NB4 (cell line): ENCODE data around the gene PDZRN4.

Experiments
- DNase-seq: peaks from one replicate; pipeline ENCODE4 v3.0.0; 2010; ENCODE audit warnings: low read depth
- H3K4me3 ChIP-seq: one replicate; pipeline ENCODE4 v1.5.1; 2011; ENCODE audit warnings: mild to moderate bottlenecking, low read depth, low read length, moderate library complexity
- MYC ChIP-seq: IDR thresholded peaks from 2 replicates; pipeline ENCODE4 v1.6.1; 2011; ENCODE audit warnings: low read depth, low read length
- POLR2A ChIP-seq: IDR thresholded peaks from 2 replicates; pipeline ENCODE4 v1.6.1; 2011; ENCODE audit warnings: mild to moderate bottlenecking; ENCODE audit not compliant: insufficient read length; ENCODE audit errors: extremely low read depth
- TF ChIP-seq, protein P1 (sequence below): IDR thresholded peaks from 2 replicates; pipeline ENCODE4 v1.6.1; 2011; ENCODE audit warnings: low read depth, low read length
- TF ChIP-seq, protein P2 (sequence below): IDR thresholded peaks from one replicate; pipeline ENCODE4 v1.5.1; 2012; ENCODE audit warnings: low read depth, low read length

The PDZRN4 gene

DNA sequence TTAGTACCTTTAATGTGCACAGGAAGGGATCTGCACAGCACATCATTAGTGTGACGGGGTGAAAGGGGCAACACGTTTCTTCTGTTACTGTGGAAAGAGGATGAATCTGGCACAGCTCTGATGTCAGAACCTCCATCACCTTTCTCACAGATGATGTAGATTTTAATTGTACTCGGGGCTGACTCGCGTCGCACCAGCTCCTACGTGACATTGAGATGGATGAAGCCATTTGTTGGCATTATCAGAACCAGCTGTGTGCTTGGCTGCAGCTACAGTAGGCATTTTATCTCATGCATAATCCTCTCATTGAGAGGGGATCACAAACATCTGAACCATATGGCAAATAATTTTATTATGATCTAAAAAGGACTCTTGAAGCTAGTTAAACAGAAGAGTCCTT, 173.6 kb downstream of the PDZRN4 start:
- H3K4me3 ChIP-seq = no peak overlapping the region
- TF ChIP-seq, protein P1, sequence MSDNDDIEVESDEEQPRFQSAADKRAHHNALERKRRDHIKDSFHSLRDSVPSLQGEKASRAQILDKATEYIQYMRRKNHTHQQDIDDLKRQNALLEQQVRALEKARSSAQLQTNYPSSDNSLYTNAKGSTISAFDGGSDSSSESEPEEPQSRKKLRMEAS = no peak
- TF ChIP-seq MYC = no peak
- TF ChIP-seq, protein P2, sequence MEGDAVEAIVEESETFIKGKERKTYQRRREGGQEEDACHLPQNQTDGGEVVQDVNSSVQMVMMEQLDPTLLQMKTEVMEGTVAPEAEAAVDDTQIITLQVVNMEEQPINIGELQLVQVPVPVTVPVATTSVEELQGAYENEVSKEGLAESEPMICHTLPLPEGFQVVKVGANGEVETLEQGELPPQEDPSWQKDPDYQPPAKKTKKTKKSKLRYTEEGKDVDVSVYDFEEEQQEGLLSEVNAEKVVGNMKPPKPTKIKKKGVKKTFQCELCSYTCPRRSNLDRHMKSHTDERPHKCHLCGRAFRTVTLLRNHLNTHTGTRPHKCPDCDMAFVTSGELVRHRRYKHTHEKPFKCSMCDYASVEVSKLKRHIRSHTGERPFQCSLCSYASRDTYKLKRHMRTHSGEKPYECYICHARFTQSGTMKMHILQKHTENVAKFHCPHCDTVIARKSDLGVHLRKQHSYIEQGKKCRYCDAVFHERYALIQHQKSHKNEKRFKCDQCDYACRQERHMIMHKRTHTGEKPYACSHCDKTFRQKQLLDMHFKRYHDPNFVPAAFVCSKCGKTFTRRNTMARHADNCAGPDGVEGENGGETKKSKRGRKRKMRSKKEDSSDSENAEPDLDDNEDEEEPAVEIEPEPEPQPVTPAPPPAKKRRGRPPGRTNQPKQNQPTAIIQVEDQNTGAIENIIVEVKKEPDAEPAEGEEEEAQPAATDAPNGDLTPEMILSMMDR = no peak
- no peak for TF ChIP-seq POLR2A
- DNase-seq = no peak

DNA sequence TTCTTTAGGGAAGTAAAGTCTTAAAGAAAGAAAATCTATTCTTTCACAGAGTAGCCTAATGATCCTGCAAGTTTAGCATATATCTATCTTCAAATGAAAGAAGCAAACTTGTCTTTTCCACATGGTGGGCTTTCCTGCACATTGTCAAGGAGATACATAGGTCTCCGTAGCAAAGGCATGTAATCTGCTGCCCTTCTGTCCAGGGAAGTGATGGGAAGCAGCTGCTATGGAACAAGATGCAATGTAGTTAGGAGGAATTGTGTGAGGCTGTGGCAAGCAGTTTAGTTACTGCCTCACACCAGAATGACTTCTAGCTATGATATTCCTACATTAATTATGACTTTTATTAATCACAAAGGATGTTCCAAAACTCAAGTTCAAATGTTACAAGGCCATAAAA, 174.4 kb downstream of the PDZRN4 start:
- TF ChIP-seq, protein P2 = no peak
- TF ChIP-seq, protein P1 = no peak
- no peak for TF ChIP-seq MYC
- no peak for TF ChIP-seq POLR2A
- DNase-seq = no peak
- no peak overlapping the region for H3K4me3 ChIP-seq

DNA sequence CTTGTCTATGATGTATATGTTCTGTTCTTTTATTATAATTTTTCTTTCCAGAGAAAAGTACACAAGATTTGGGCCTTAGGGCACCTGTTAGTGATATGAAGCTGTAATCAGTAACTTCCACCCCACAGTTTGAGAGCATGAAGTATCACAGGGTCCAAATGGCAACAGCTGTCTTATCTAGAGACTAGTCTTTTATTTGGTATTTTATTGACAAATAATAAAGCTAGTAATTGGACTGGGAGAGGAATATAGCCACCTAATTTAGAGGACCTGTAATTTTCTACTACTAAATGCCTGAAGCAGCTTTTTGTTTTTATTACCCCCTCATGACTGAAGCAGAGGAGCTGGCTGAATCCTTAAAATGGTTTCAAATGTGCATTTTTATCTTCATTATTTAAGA, 174.8 kb downstream of the PDZRN4 start:
- TF ChIP-seq, protein P2 = no peak
- no peak for TF ChIP-seq POLR2A
- TF ChIP-seq, protein P1 = no peak
- no peak for TF ChIP-seq MYC
- no peak for DNase-seq
- H3K4me3 ChIP-seq = no peak overlapping the region

- no peak for TF ChIP-seq POLR2A
- no peak for DNase-seq
- no peak overlapping the region for H3K4me3 ChIP-seq
Measured at GRCh38 chr12:41364211-41364610, 176.1 kb downstream of the PDZRN4 start.

DNA sequence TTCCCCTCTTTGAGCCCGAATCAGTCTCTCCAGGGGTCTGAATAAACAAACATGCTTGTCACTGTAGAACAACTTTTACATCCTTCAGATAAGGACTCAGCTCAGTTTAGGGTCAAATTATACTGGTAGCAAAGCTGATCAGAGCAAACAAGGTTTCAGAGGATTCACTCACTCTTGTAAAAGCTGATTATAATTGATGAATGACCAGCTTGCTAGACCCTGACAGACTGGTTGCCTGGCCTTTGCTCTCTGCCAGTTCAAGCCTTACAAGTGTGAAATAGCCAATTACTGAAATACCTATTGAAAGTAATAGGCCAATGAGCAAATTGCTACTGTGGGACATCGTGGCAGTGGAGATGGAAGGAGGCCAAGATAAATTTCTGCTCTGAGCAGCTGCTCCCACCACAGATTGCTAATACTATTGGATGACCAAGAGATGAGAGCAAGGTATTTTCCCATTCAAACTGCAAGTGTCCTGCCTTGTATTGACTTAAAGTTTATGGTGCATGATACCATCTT, 177.6 kb downstream of the PDZRN4 start:
- no peak overlapping the region for H3K4me3 ChIP-seq
- no peak for TF ChIP-seq MYC
- TF ChIP-seq, protein P1 = no peak
- TF ChIP-seq POLR2A = no peak
- TF ChIP-seq, protein P2 = no peak
- no peak for DNase-seq

DNA sequence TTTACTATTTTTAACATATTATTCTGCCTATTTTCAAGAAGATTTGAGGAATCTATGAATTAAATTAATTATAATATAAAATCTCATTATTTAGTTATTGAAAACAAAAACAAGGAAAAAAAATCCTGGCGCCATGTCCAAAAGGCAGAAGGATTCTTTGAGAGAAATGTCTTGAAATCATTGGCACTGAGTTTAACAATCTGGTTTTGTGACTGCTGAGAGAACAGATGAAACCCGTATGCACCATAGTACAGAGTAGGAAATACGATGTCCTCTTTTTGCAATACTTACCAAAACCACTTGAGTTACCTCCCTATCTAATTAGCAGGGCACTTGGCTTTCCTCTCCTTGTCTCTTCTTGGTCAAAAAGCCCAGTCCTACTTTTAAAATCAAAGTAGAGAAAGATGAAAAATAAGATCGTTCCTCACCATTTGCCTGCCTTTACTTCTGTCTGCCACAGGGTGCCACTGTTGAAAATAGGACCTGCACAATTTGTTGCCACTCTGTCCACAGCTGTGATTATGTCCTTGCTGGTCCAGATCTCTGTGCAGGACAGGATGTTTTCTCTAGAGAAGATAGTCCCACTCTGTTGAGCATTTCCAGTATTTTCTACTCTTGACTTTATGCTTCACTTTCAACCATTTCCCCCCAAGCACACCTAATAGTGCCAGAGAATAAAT, 179.7 kb downstream of the PDZRN4 start:
- no peak overlapping the region for H3K4me3 ChIP-seq
- TF ChIP-seq POLR2A = no peak
- TF ChIP-seq, protein P2 = peak; percentile 26
- DNase-seq = peak; percentile 14
